ENCODE results near the gene CDC37. TPM values are rescaled to one million over a fixed set of nuclear protein-coding genes. Genes with fewer than 3 reads are reported as not detected.

Gene CDC37
- total and polyA plus RNA-seq, 2 experiments from 2014 or later, result 183 to 280 TPM

GRCh38 chr19:10343495-10343894 lies 59.8 kb downstream of the CDC37 start:
- no peaks in the 10 kb centered on the region; the same call in 1 of the 3 replicates for H3K9me3 Mint-ChIP-seq
- Histone ChIP-seq H3F3A (replicated peaks; ENCODE audit: low read depth) (peaks cover 6% of the 10 kb centered on the region; the same call in 1 of the 2 replicates), H3K79me2 (replicated peaks; ENCODE audit: insufficient read depth) (no peaks in the 10 kb centered on the region), H3K27ac (ENCODE audit: low read depth) (no peak overlapping the region), H3K4me2 (no peak overlapping the region), H3K9me2 (ENCODE audit: insufficient read depth) (no peaks in the 10 kb centered on the region), H3K36me3 (ENCODE audit: insufficient read depth) (no peaks in the 10 kb centered on the region), H3K27me3 (ENCODE audit: insufficient read depth) (no peaks in the 10 kb centered on the region), H3K4me1 (ENCODE audit: insufficient read depth) (peaks cover 18% of the 10 kb centered on the region; the same call in 1 of the 2 replicates), H3K4me3 (no peak overlapping the region), H2AFZ (no peak overlapping the region), H4K20me1 (replicated peaks; ENCODE audit: insufficient read depth) (no peaks in the 10 kb centered on the region)
- no peak for TF ChIP-seq REST (IDR thresholded peaks at IDR 0.05; ENCODE audit: unreplicated experiment)
- TF ChIP-seq NANOG (IDR thresholded peaks at IDR 0.05; ENCODE audit: borderline replicate concordance), result no peak
- TF ChIP-seq POLR2AphosphoS5 (IDR thresholded peaks at IDR 0.05; ENCODE audit: low read depth), result no peak
- no peak for TF ChIP-seq ZNF331 (CRISPR knock-in tag; IDR thresholded peaks at IDR 0.05; ENCODE audit: low read depth)
- no peak for TF ChIP-seq CREB1 (CRISPR knock-in tag; IDR thresholded peaks at IDR 0.05; ENCODE audit: low read depth)
- no peak for TF ChIP-seq ZNF114 (CRISPR knock-in tag; IDR thresholded peaks at IDR 0.05)
- no peak for TF ChIP-seq EZH2phosphoT487 (IDR thresholded peaks at IDR 0.05; ENCODE audit: unreplicated experiment)
- TF ChIP-seq STAT1 (IDR thresholded peaks at IDR 0.05; ENCODE audit: unreplicated experiment), result no peak
- no peak for TF ChIP-seq CTCF (conservative IDR thresholded peaks at IDR 0.05; ENCODE audit: low read depth in 2 of 2)
- no peak for TF ChIP-seq ZNF462 (CRISPR knock-in tag; IDR thresholded peaks at IDR 0.05)
- TF ChIP-seq EZH2 (IDR thresholded peaks at IDR 0.05; ENCODE audit: low read depth, unreplicated experiment), result no peak
- no peak for TF ChIP-seq JUNB (IDR thresholded peaks at IDR 0.05; ENCODE audit: unreplicated experiment)
- TF ChIP-seq ETS1 (IDR thresholded peaks at IDR 0.05), result no peak
- H3K27ac Mint-ChIP-seq, result no peak overlapping the region
- no peak overlapping the region for H3K4me3 Mint-ChIP-seq
- DNase-seq (ENCODE audit: low spot score) (no peak), ATAC-seq (no peak)
- peaks cover 14% of the 10 kb centered on the region for H3K4me1 Mint-ChIP-seq
- no peaks in the 10 kb centered on the region for H3K36me3 Mint-ChIP-seq (ENCODE audit: low read depth)
- H3K27me3 Mint-ChIP-seq (ENCODE audit: insufficient read depth, low read depth, poor library complexity), result peaks cover 9% of the 10 kb centered on the region
